HEK293T (cell line): ENCODE results near the gene TYSND1.

ENCODE experiments used
- ELF4 ChIP-seq: fragments of 450-650 bp; IDR thresholded peaks from 2 replicates; pipeline ENCODE4 v1.6.1; 2017; ENCODE audit warnings: antibody characterized with exemption
- FOXK2 ChIP-seq: fragments of 450-650 bp; IDR thresholded peaks from 2 replicates; pipeline ENCODE4 v1.6.1; 2016; ENCODE audit warnings: mild to moderate bottlenecking
- FOXM1 ChIP-seq: fragments of 450-650 bp; IDR thresholded peaks from 2 replicates; pipeline ENCODE4 v1.6.1; 2017; ENCODE audit warnings: mild to moderate bottlenecking, borderline replicate concordance
- L3MBTL2 ChIP-seq: fragments of 450-650 bp; conservative IDR thresholded peaks from 2 replicates; pipeline ENCODE4 v1.6.1; 2016; ENCODE audit warnings: mild to moderate bottlenecking
- NFRKB ChIP-seq: fragments of 450-650 bp; IDR thresholded peaks from 2 replicates; pipeline ENCODE4 v1.6.1; 2016; ENCODE audit warnings: mild to moderate bottlenecking, moderate library complexity
- PKNOX1 ChIP-seq: fragments of 450-650 bp; IDR thresholded peaks from 2 replicates; pipeline ENCODE4 v1.6.1; 2016
- SP1 ChIP-seq: fragments of 450-650 bp; IDR thresholded peaks from 2 replicates; pipeline ENCODE4 v1.6.1; 2017
- SUZ12 ChIP-seq: fragments of 450-650 bp; IDR thresholded peaks from 2 replicates; pipeline ENCODE4 v1.6.1; 2016; ENCODE audit warnings: mild to moderate bottlenecking
- TARDBP ChIP-seq: fragments of 450-650 bp; IDR thresholded peaks from 2 replicates; pipeline ENCODE4 v1.6.1; 2016

GRCh38 chr10:70160798-70161197 is 14.3 kb upstream of the TYSND1 start:
- TF ChIP-seq SUZ12, result no peak
- no peak for TF ChIP-seq TARDBP
- TF ChIP-seq NFRKB, result no peak
- TF ChIP-seq FOXK2, result no peak
- no peak for TF ChIP-seq L3MBTL2
- TF ChIP-seq PKNOX1, result no peak
- TF ChIP-seq SP1, result no peak
- TF ChIP-seq ELF4, result no peak
- no peak for TF ChIP-seq FOXM1
